ENCODE results near the gene HRC.

HRC gene

GRCh38 chr19:49107625-49108459 lies 47.4 kb downstream of the HRC start:
- H3K27me3 ChIP-seq (ENCODE audit: low read depth): no peaks in the 10 kb centered on the region
- no peak overlapping the region for H3K4me3 ChIP-seq
- H3K9me3 ChIP-seq: no peaks in the 10 kb centered on the region
- in situ Hi-C loops (cut with MboI; ENCODE audit: low sequenced_read_pairs): no loop called here
- H3K36me3 ChIP-seq (replicated peaks): peaks cover 65% of the 10 kb centered on the region
- DNase-seq (ENCODE audit: low spot score in 2 of 2): no peak
- H3K4me1 ChIP-seq: no peaks in the 10 kb centered on the region

- H3K4me3 ChIP-seq: no peak overlapping the region
- no peaks in the 10 kb centered on the region for H3K27me3 ChIP-seq (ENCODE audit: low read depth)
- H3K9me3 ChIP-seq: no peaks in the 10 kb centered on the region
- in situ Hi-C loops (cut with MboI; ENCODE audit: low sequenced_read_pairs): no loop called here
- peak in 1 of 2 experiments; percentile 82 for DNase-seq (ENCODE audit: low spot score in 2 of 2)
- peaks cover 73% of the 10 kb centered on the region for H3K36me3 ChIP-seq (replicated peaks)
- no peaks in the 10 kb centered on the region for H3K4me1 ChIP-seq
Measured at GRCh38 chr19:49106648-49107135, 48.5 kb downstream of the HRC start.

- Histone ChIP-seq H3K27me3 (ENCODE audit: low read depth) (no peaks in the 10 kb centered on the region), H3K4me3 (no peak overlapping the region), H3K4me1 (no peaks in the 10 kb centered on the region), H3K9me3 (no peaks in the 10 kb centered on the region), H3K36me3 (replicated peaks) (peaks cover 90% of the 10 kb centered on the region)
- in situ Hi-C loops (cut with MboI; ENCODE audit: low sequenced_read_pairs): no loop called here
- no peak for DNase-seq (ENCODE audit: low spot score in 2 of 2)
Measured at GRCh38 chr19:49104229-49104864, 50.8 kb downstream of the HRC start.

GRCh38 chr19:49103331-49104085 lies 51.7 kb downstream of the HRC start:
- no peaks in the 10 kb centered on the region for H3K27me3 ChIP-seq (ENCODE audit: low read depth)
- H3K36me3 ChIP-seq (replicated peaks): peaks cover 90% of the 10 kb centered on the region
- no peak overlapping the region for H3K4me3 ChIP-seq
- no peaks in the 10 kb centered on the region for H3K4me1 ChIP-seq
- no peaks in the 10 kb centered on the region for H3K9me3 ChIP-seq
- in situ Hi-C loops (cut with MboI; ENCODE audit: low sequenced_read_pairs): no loop called here
- no peak for DNase-seq (ENCODE audit: low spot score in 2 of 2)

- no peak for DNase-seq (ENCODE audit: low spot score in 2 of 2)
- Histone ChIP-seq H3K27me3 (ENCODE audit: low read depth) (no peaks in the 10 kb centered on the region), H3K9me3 (no peaks in the 10 kb centered on the region), H3K4me3 (no peak overlapping the region), H3K36me3 (replicated peaks) (peaks cover 90% of the 10 kb centered on the region), H3K4me1 (no peaks in the 10 kb centered on the region)
- in situ Hi-C loops (cut with MboI; ENCODE audit: low sequenced_read_pairs): no loop called here
Measured at GRCh38 chr19:49102303-49102702, 52.9 kb downstream of the HRC start.

All from HAP-1 (cell line).